K562 (cell line): ENCODE measurements around the gene ARHGAP26. TPM values are rescaled to one million over a fixed set of nuclear protein-coding genes. Genes with fewer than 3 reads are reported as not detected.

Experiments
- ATAC-seq: fragments of 200-7000 bp; cut with Tn5 transposase; 3 replicates; pipeline ENCODE4 v1.9.1; 2020; ENCODE audit warnings: moderate library complexity
- BruUV-seq: library from RNA; stranded (reverse); fragments of 400-500 nt; replicated peaks from 2 replicates; lab custom pipeline; 2021; lab: Mats Ljungman, UMichigan
- CTCF ChIA-PET: fragments of 300-600 bp; formaldehyde crosslinking; extraction: SDS; loops from one replicate; lab custom pipeline; 2021; ENCODE audit warnings: low intra/inter-chr PET ratio; lab: Yijun Ruan, JAX
- POLR2A ChIA-PET: fragments of 300-600, 350-650 bp; sonication (Branson Sonifier 250); formaldehyde crosslinking; extraction: SDS; loops from one replicate; lab custom pipeline; 2021; ENCODE audit warnings: antibody characterized with exemption, inconsistent platforms; lab: Yijun Ruan, JAX
- DNase-seq, 4 experiments: peaks; one replicate each; pipeline versions ENCODE4 v3.0.0 to v3.0.0-alpha.2; 2011 to 2018; ENCODE audit warnings: low spot score in 3 of 4, mixed read lengths in 3 of 4; ENCODE audit errors: extremely low read depth in 1 of 4
- FAIRE-seq: peaks from 2 replicates; lab custom pipeline; 2011; peaks lifted over from hg19 to GRCh38; lab: Jason Lieb, UNC
- H2AFZ ChIP-seq: 2 replicates; pipeline ENCODE4 v1.6.0; 2011; ENCODE audit warnings: low read depth, low read length, control low read depth, inconsistent platforms
- H3K27ac ChIP-seq: fragments of 200-600 bp; 3 replicates; pipeline ENCODE4 v1.8.0; 2011; ENCODE audit warnings: low read depth, mild to moderate bottlenecking, control low read depth, inconsistent platforms, low read length, moderate library complexity, mixed read lengths; ENCODE audit errors: extremely low read depth
- H3K27me3 ChIP-seq, 2 experiments: fragments of 300-600 bp in 1 of 2; 2 replicates in 1 of 2; 3 replicates in 1 of 2; pipeline versions ENCODE4 v1.6.0 to v1.8.0; 2011; ENCODE audit warnings: inconsistent platforms in 2 of 2, low read length in 2 of 2, mild to moderate bottlenecking in 1 of 2, mixed read lengths in 1 of 2, moderate library complexity in 1 of 2; ENCODE audit not compliant: control insufficient read depth in 2 of 2, insufficient read depth in 2 of 2
- H3K36me3 ChIP-seq: fragments of 300-600 bp; 3 replicates; pipeline ENCODE4 v1.8.0; 2011; ENCODE audit warnings: mild to moderate bottlenecking, low read length, inconsistent platforms; ENCODE audit not compliant: control insufficient read depth, insufficient read depth
- H3K4me1 ChIP-seq, 2 experiments: fragments of 200-600 bp in 1 of 2; replicated peaks in 1 of 2; 2 replicates in 1 of 2; 3 replicates in 1 of 2; pipeline versions ENCODE4 v1.5.1 to v1.8.0; 2011; ENCODE audit warnings: inconsistent platforms in 2 of 2, low read length in 2 of 2, mild to moderate bottlenecking in 1 of 2, mixed read lengths in 1 of 2, moderate library complexity in 1 of 2; ENCODE audit not compliant: control insufficient read depth in 2 of 2, insufficient read depth in 2 of 2
- H3K4me2 ChIP-seq: 2 replicates; pipeline ENCODE4 v1.6.1; 2011; ENCODE audit warnings: low read length, control low read depth, inconsistent platforms, mixed read lengths; ENCODE audit not compliant: insufficient read depth
- H3K4me3 ChIP-seq: fragments of 200-600 bp; sonication (generic), shearing (Covaris generic); 2 replicates; pipeline ENCODE4 v1.5.1; 2016; ENCODE audit warnings: control low read depth, inconsistent platforms
- H3K79me2 ChIP-seq: fragments of 200-600 bp; 3 replicates; pipeline ENCODE4 v1.8.0; 2011; ENCODE audit warnings: low read length, inconsistent platforms; ENCODE audit not compliant: control insufficient read depth, insufficient read depth
- H3K9ac ChIP-seq, 2 experiments: 2 replicates each; pipeline versions ENCODE4 v1.6.0 to v1.6.1; 2011; ENCODE audit warnings: low read depth in 2 of 2, low read length in 2 of 2, control low read depth in 1 of 2, inconsistent platforms in 1 of 2, mild to moderate bottlenecking in 1 of 2, mixed read lengths in 1 of 2; ENCODE audit not compliant: insufficient read depth in 1 of 2
- H3K9me1 ChIP-seq: one replicate; pipeline ENCODE4 v1.6.0; 2011; ENCODE audit warnings: inconsistent platforms, mild to moderate bottlenecking, low read length, moderate library complexity; ENCODE audit not compliant: control insufficient read depth, insufficient read depth
- H3K9me3 ChIP-seq: replicated peaks from 2 replicates; pipeline ENCODE4 v1.5.1; 2011; ENCODE audit warnings: low read depth, low read length, inconsistent platforms; ENCODE audit not compliant: control insufficient read depth, insufficient read depth
- H4K20me1 ChIP-seq: replicated peaks from 2 replicates; pipeline ENCODE4 v1.6.1; 2011; ENCODE audit warnings: low read length, inconsistent platforms, mixed read lengths; ENCODE audit not compliant: control insufficient read depth, insufficient read depth
- CREB3 ChIP-seq: fragments of 450-650 bp; conservative IDR thresholded peaks from 2 replicates; pipeline ENCODE4 v1.6.1; 2016; ENCODE audit warnings: missing genetic modification characterization, low read depth, mild to moderate bottlenecking, missing compliant biosample characterization, moderate library complexity
- KLF6 ChIP-seq: fragments of 250-450 bp; sonication (Bioruptor Pico); IDR thresholded peaks from 2 replicates; pipeline ENCODE4 v1.4.0; 2020; ENCODE audit warnings: mild to moderate bottlenecking, moderate library complexity, borderline replicate concordance
- PTRF ChIP-seq: fragments of 450-650 bp; IDR thresholded peaks from 2 replicates; pipeline ENCODE4 v1.6.1; 2016; ENCODE audit warnings: mild to moderate bottlenecking, missing genetic modification characterization, missing compliant biosample characterization
- REST ChIP-seq, 2 experiments: fragments of 450-650 bp; formaldehyde crosslinking in 1 of 2; IDR thresholded peaks; 2 replicates each; pipeline versions ENCODE4 v1.4.0 to v1.6.1; 2014 to 2020; ENCODE audit warnings: mild to moderate bottlenecking in 2 of 2, borderline replicate concordance in 1 of 2, low read depth in 1 of 2
- SRSF9 ChIP-seq: fragments of 200-400 bp; formaldehyde crosslinking; IDR thresholded peaks from 2 replicates; pipeline ENCODE4 v1.6.1; 2017; ENCODE audit warnings: low read depth, low read length, borderline replicate concordance
- TRIM24 ChIP-seq, 2 experiments: fragments of 450-650 bp; IDR thresholded peaks; 2 replicates each; pipeline ENCODE4 v1.6.1; 2016
- WGBS: fragments of 100-300 bp; shearing (Covaris generic); methylation state at CpG from one replicate; pipeline ENCODE4 v1.1.6; 2016; ENCODE audit warnings: low coverage, mixed read lengths; ENCODE audit not compliant: insufficient coverage; ENCODE audit errors: missing lambda C conversion rate; 5-methylcytosine and 5-hydroxymethylcytosine counted together
- in situ Hi-C: fragments of 300-500 bp; cut with MboI; formaldehyde crosslinking; loops from 4 replicates; pipeline ENCODE4 v1.15.0; 2018; ENCODE audit warnings: inconsistent platforms, mixed read lengths
- intact Hi-C: fragments of 100-400 bp; cut with micrococcal nuclease; formaldehyde crosslinking; loops from 2 replicates; pipeline ENCODE4 v1.14.2; 2022
- polyA plus RNA-seq, 8 experiments: library from polyadenylated mRNA; depleted of rRNA in 4 of 8; stranded (reverse) in 5 of 8; unstranded in 3 of 8; fragments of >200 nt; fragmentation: Nextera tagmentation in 2 of 8; fragmentation: Illumina TruSeq in 1 of 8; extraction: Ambion mirVana in 2 of 8; extraction: Trizol in 1 of 8; gene quantifications; 2 replicates each; pipeline versions ENCODE4 v1.2.1 to v1.2.3, GENCODE V29; 2011 to 2014; ENCODE audit warnings: inconsistent platforms in 1 of 8, missing spikeins in 1 of 8
- total RNA-seq, 7 experiments: library from RNA; depleted of rRNA in 6 of 7; stranded (reverse); fragments of >200 nt in 6 of 7; fragmentation: Illumina TruSeq in 2 of 7; extraction: Trizol in 2 of 7; gene quantifications; 2 replicates each; pipeline versions ENCODE4 v1.2.1 to v1.2.3, GENCODE V29; 2011 to 2021; ENCODE audit warnings: low replicate concordance in 1 of 7
- TF ChIP-seq, protein P1 (sequence below): sonication (generic); formaldehyde crosslinking; IDR thresholded peaks from 2 replicates; pipeline ENCODE4 v1.8.0; 2023; ENCODE audit warnings: missing genetic modification reagents, mild to moderate bottlenecking, borderline replicate concordance

The ARHGAP26 gene
- total and polyA plus RNA-seq, 9 of the 15 experiments (the other 6 are each of a cell fraction or from before 2014, with no cell fraction given), result 0.13 to 1.1 (median 0.55) TPM

- 2% methylated on average over 3 of the region's 3 CpGs for WGBS
- CTCF ChIA-PET, result no interaction called here
- FAIRE-seq, result no peak
- TF ChIP-seq TRIM24 (IDR thresholded peaks at IDR 0.05), result no peak
- no peak for TF ChIP-seq SRSF9
- TF ChIP-seq KLF6, result no peak
- TF ChIP-seq PTRF (tag), result no peak
- TF ChIP-seq REST (IDR thresholded peaks at IDR 0.05; ENCODE audit: borderline replicate concordance), result no peak
- TF ChIP-seq REST (CRISPR knock-in tag; IDR thresholded peaks at IDR 0.05; ENCODE audit: low read depth), result no peak
- TF ChIP-seq, protein P1, sequence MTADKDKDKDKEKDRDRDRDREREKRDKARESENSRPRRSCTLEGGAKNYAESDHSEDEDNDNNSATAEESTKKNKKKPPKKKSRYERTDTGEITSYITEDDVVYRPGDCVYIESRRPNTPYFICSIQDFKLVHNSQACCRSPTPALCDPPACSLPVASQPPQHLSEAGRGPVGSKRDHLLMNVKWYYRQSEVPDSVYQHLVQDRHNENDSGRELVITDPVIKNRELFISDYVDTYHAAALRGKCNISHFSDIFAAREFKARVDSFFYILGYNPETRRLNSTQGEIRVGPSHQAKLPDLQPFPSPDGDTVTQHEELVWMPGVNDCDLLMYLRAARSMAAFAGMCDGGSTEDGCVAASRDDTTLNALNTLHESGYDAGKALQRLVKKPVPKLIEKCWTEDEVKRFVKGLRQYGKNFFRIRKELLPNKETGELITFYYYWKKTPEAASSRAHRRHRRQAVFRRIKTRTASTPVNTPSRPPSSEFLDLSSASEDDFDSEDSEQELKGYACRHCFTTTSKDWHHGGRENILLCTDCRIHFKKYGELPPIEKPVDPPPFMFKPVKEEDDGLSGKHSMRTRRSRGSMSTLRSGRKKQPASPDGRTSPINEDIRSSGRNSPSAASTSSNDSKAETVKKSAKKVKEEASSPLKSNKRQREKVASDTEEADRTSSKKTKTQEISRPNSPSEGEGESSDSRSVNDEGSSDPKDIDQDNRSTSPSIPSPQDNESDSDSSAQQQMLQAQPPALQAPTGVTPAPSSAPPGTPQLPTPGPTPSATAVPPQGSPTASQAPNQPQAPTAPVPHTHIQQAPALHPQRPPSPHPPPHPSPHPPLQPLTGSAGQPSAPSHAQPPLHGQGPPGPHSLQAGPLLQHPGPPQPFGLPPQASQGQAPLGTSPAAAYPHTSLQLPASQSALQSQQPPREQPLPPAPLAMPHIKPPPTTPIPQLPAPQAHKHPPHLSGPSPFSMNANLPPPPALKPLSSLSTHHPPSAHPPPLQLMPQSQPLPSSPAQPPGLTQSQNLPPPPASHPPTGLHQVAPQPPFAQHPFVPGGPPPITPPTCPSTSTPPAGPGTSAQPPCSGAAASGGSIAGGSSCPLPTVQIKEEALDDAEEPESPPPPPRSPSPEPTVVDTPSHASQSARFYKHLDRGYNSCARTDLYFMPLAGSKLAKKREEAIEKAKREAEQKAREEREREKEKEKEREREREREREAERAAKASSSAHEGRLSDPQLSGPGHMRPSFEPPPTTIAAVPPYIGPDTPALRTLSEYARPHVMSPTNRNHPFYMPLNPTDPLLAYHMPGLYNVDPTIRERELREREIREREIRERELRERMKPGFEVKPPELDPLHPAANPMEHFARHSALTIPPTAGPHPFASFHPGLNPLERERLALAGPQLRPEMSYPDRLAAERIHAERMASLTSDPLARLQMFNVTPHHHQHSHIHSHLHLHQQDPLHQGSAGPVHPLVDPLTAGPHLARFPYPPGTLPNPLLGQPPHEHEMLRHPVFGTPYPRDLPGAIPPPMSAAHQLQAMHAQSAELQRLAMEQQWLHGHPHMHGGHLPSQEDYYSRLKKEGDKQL (CRISPR knock-in tag), result no peak
- TF ChIP-seq CREB3 (tag), result no peak
Measured at GRCh38 chr5:142756576-142756975, 13.6 kb upstream of the ARHGAP26 start.

More at GRCh38 chr5:142756576-142756975, 13.6 kb upstream of the ARHGAP26 start:
- no TSS peak for BruUV-seq
- Histone ChIP-seq H2AFZ (no peak overlapping the region), H3K9me3 (no peaks in the 10 kb centered on the region), H3K4me1 (no peaks in the 10 kb centered on the region), H3K27me3 (no peaks in the 10 kb centered on the region), H4K20me1 (no peaks in the 10 kb centered on the region), H3K36me3 (no peaks in the 10 kb centered on the region), H3K27ac (no peak overlapping the region), H3K9me1 (no peaks in the 10 kb centered on the region), H3K4me2 (no peak overlapping the region), H3K4me3 (no peak overlapping the region), H3K9ac (no peak overlapping the region), H3K79me2 (no peaks in the 10 kb centered on the region)
- in situ Hi-C loops, result no loop called here
- intact Hi-C loops, result no loop called here
- DNase-seq (no peak), ATAC-seq (no peak)
- POLR2A ChIA-PET, result interaction anchor here (0.9 kb wide), 1 partner anchor 13 kb away, joined by 4 read pairs; no protein-coding TSS in a partner anchor
